Measurements from ENCODE around the gene SMAD6. TPM values are rescaled to one million over a fixed set of nuclear protein-coding genes. Genes with fewer than 3 reads are reported as not detected.

The SMAD6 gene
- total and polyA plus RNA-seq, 2 donors (not counting 1 experiment from before 2014, with no cell fraction given) = 1.2 to 8.9 TPM

- Histone ChIP-seq H3K4me3 (replicated peaks in 1 of 4; ENCODE audit: control extremely low read depth in 1 of 4, insufficient read depth in 1 of 4, low read depth in 3 of 4, low read length in 4 of 4) (no peak overlapping the region), H3K9me3 (ENCODE audit: control insufficient read depth, insufficient read depth, low read depth, low read length) (no peaks in the 10 kb centered on the region), H3K36me3 (ENCODE audit: control insufficient read depth, insufficient read depth, low read length) (no peaks in the 10 kb centered on the region), H3K27ac (ENCODE audit: insufficient read depth, low read length) (no peak overlapping the region), H4K20me1 (ENCODE audit: control insufficient read depth, extremely low read depth, insufficient read depth, low read length) (no peaks in the 10 kb centered on the region), H2AFZ (ENCODE audit: low read length) (no peak overlapping the region), H3K4me1 (ENCODE audit: control insufficient read depth, extremely low read depth, insufficient read depth, low read length) (peaks cover 2% of the 10 kb centered on the region), H3K9ac (ENCODE audit: insufficient read depth, low read length) (no peak overlapping the region), H3K27me3 (ENCODE audit: control insufficient read depth, insufficient read depth, low read length) (no peaks in the 10 kb centered on the region), H3K79me2 (ENCODE audit: control insufficient read depth, insufficient read depth, low read length) (no peaks in the 10 kb centered on the region), H3K4me2 (ENCODE audit: extremely low read depth, insufficient read depth, low read length) (no peak overlapping the region)
- TF ChIP-seq, protein P1, sequence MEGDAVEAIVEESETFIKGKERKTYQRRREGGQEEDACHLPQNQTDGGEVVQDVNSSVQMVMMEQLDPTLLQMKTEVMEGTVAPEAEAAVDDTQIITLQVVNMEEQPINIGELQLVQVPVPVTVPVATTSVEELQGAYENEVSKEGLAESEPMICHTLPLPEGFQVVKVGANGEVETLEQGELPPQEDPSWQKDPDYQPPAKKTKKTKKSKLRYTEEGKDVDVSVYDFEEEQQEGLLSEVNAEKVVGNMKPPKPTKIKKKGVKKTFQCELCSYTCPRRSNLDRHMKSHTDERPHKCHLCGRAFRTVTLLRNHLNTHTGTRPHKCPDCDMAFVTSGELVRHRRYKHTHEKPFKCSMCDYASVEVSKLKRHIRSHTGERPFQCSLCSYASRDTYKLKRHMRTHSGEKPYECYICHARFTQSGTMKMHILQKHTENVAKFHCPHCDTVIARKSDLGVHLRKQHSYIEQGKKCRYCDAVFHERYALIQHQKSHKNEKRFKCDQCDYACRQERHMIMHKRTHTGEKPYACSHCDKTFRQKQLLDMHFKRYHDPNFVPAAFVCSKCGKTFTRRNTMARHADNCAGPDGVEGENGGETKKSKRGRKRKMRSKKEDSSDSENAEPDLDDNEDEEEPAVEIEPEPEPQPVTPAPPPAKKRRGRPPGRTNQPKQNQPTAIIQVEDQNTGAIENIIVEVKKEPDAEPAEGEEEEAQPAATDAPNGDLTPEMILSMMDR (conservative IDR thresholded peaks at IDR 0.05 in 1 of 2, IDR thresholded peaks at IDR 0.05 in 1 of 2; ENCODE audit: low read depth in 1 of 2, low read length in 2 of 2) = no peak
- no peak for TF ChIP-seq EZH2 (IDR thresholded peaks at IDR 0.05; ENCODE audit: low read length, missing control alignments)
- DNase-seq (ENCODE audit: low read depth in 2 of 2) = no peak
These were observed 5.3 kb upstream of the SMAD6 start for GRCh38 chr15:66696770-66697169.

DNA sequence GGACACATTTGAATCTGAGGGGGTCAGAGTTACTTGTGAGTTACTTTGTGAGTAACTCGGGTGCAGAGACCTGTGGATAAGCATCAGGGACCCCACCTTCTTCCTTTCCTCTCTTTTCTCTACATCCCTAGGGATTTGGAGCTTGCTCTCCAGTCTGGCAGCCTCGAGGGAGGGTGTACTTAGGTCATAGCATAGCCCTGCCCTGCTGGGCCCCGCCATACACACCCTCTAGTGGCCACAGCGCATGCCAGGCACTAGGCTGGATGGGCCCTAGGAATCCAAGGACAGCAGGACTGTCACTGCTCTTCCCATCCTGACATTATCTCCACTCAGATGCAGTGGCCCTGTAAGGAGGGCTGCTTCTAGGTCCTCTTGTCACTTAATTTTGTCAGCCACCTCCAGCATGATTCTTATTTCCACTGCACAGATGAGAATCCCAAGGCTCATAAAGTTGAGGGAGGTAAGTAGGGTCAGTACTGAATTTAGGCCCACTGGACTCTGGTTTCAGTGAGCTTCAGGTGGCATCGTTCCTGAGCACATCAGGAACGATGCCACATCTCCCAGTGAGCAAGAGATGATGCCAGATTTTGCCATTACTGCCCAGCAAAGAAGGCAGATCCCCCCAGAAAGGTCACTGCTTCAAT, 3.6 kb upstream of the SMAD6 start:
- Histone ChIP-seq H3K36me3 (ENCODE audit: control insufficient read depth, insufficient read depth, low read length) (no peaks in the 10 kb centered on the region), H3K4me1 (ENCODE audit: control insufficient read depth, extremely low read depth, insufficient read depth, low read length) (peaks cover 2% of the 10 kb centered on the region), H3K9me3 (ENCODE audit: control insufficient read depth, insufficient read depth, low read depth, low read length) (no peaks in the 10 kb centered on the region), H2AFZ (ENCODE audit: low read length) (no peak overlapping the region), H3K79me2 (ENCODE audit: control insufficient read depth, insufficient read depth, low read length) (peaks cover 10% of the 10 kb centered on the region), H3K9ac (ENCODE audit: insufficient read depth, low read length) (no peak overlapping the region), H3K4me3 (replicated peaks in 1 of 4; ENCODE audit: control extremely low read depth in 1 of 4, insufficient read depth in 1 of 4, low read depth in 3 of 4, low read length in 4 of 4) (no peak overlapping the region), H3K27ac (ENCODE audit: insufficient read depth, low read length) (no peak overlapping the region), H3K27me3 (ENCODE audit: control insufficient read depth, insufficient read depth, low read length) (no peaks in the 10 kb centered on the region), H4K20me1 (ENCODE audit: control insufficient read depth, extremely low read depth, insufficient read depth, low read length) (no peaks in the 10 kb centered on the region), H3K4me2 (ENCODE audit: extremely low read depth, insufficient read depth, low read length) (no peak overlapping the region)
- peak; percentile 53 to 74 for DNase-seq (ENCODE audit: low read depth in 2 of 2)
- TF ChIP-seq EZH2 (IDR thresholded peaks at IDR 0.05; ENCODE audit: low read length, missing control alignments) = no peak
- TF ChIP-seq, protein P1 (conservative IDR thresholded peaks at IDR 0.05 in 1 of 2, IDR thresholded peaks at IDR 0.05 in 1 of 2; ENCODE audit: low read depth in 1 of 2, low read length in 2 of 2) = peak; percentile 82 to 94

DNA sequence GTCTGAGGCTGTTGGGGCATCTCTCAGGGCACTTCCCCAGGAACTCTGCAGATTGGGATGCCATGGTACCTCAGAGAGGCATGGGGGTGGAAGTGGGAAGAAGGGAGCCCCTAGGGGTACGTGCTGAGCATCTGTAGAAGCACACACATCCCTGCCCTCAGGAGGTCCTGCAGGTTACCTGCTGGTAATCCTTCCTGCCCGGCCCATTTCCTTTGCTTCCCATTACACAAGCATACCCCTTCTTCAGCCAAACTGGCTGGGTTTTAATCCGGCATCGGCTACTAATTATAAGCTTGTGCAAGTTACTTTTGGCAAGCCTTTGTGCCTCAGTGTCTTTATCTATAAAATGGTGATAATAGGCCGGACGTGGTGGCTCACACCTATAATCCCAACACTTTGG, 3.1 kb upstream of the SMAD6 start:
- no peak for DNase-seq (ENCODE audit: low read depth in 2 of 2)
- H3K9me3 ChIP-seq (ENCODE audit: control insufficient read depth, insufficient read depth, low read depth, low read length) = no peaks in the 10 kb centered on the region
- no peaks in the 10 kb centered on the region for H4K20me1 ChIP-seq (ENCODE audit: control insufficient read depth, extremely low read depth, insufficient read depth, low read length)
- TF ChIP-seq, protein P1 (conservative IDR thresholded peaks at IDR 0.05 in 1 of 2, IDR thresholded peaks at IDR 0.05 in 1 of 2; ENCODE audit: low read depth in 1 of 2, low read length in 2 of 2) = no peak
- TF ChIP-seq EZH2 (IDR thresholded peaks at IDR 0.05; ENCODE audit: low read length, missing control alignments) = no peak
- no peak overlapping the region for H2AFZ ChIP-seq (ENCODE audit: low read length)
- H3K4me2 ChIP-seq (ENCODE audit: extremely low read depth, insufficient read depth, low read length) = no peak overlapping the region
- peaks cover 2% of the 10 kb centered on the region for H3K4me1 ChIP-seq (ENCODE audit: control insufficient read depth, extremely low read depth, insufficient read depth, low read length)
- H3K4me3 ChIP-seq (replicated peaks in 1 of 4; ENCODE audit: control extremely low read depth in 1 of 4, insufficient read depth in 1 of 4, low read depth in 3 of 4, low read length in 4 of 4) = no peak overlapping the region
- H3K9ac ChIP-seq (ENCODE audit: insufficient read depth, low read length) = no peak overlapping the region
- no peak overlapping the region for H3K27ac ChIP-seq (ENCODE audit: insufficient read depth, low read length)
- peaks cover 15% of the 10 kb centered on the region for H3K79me2 ChIP-seq (ENCODE audit: control insufficient read depth, insufficient read depth, low read length)
- no peaks in the 10 kb centered on the region for H3K36me3 ChIP-seq (ENCODE audit: control insufficient read depth, insufficient read depth, low read length)
- H3K27me3 ChIP-seq (ENCODE audit: control insufficient read depth, insufficient read depth, low read length) = no peaks in the 10 kb centered on the region

Data from fibroblast of lung (primary cell).